Measurements from ENCODE around the gene SPAG16.
"Not testable (repeated sequence)": the region's sequence is repeated elsewhere in the genome, so short reads cannot be mapped to it uniquely, and the experiment has no call there.

Gene SPAG16

GRCh38 chr2:213862407-213863076 is 578.3 kb downstream of the SPAG16 start:
- no peak for DNase-seq

- no peak for DNase-seq
Measured at GRCh38 chr2:213863541-213863940, 579.3 kb downstream of the SPAG16 start.

- no peak for DNase-seq
Measured at GRCh38 chr2:213868526-213868925, 584.3 kb downstream of the SPAG16 start.

GRCh38 chr2:213885485-213885884 is 601.2 kb downstream of the SPAG16 start:
- DNase-seq = no peak

- no peak for DNase-seq
Measured at GRCh38 chr2:213914510-213914909, 630.2 kb downstream of the SPAG16 start.

- DNase-seq = no peak
Measured at GRCh38 chr2:213920014-213920413, 635.8 kb downstream of the SPAG16 start.

GRCh38 chr2:213923543-213923942 is 639.3 kb downstream of the SPAG16 start:
- DNase-seq = no peak

GRCh38 chr2:213934560-213934959 is 650.3 kb downstream of the SPAG16 start:
- no peak for DNase-seq

GRCh38 chr2:213958086-213958485 is 673.8 kb downstream of the SPAG16 start:
- no peak for DNase-seq

- DNase-seq = no peak
Measured at GRCh38 chr2:213959589-213959988, 675.3 kb downstream of the SPAG16 start.

- DNase-seq = no peak
Measured at GRCh38 chr2:213971536-213971935, 687.3 kb downstream of the SPAG16 start.

- no peak for DNase-seq
Measured at GRCh38 chr2:213980883-213981282, 696.6 kb downstream of the SPAG16 start.

GRCh38 chr2:213989207-213989606 is 704.9 kb downstream of the SPAG16 start:
- no peak for DNase-seq

- DNase-seq = no peak
Measured at GRCh38 chr2:213991453-213992108, 707.3 kb downstream of the SPAG16 start.

- DNase-seq = no peak
Measured at GRCh38 chr2:213995400-213996105, 711.3 kb downstream of the SPAG16 start.

GRCh38 chr2:213998976-213999375 is 714.7 kb downstream of the SPAG16 start:
- DNase-seq = not testable (repeated sequence)

- DNase-seq = no peak
Measured at GRCh38 chr2:214004463-214004862, 720.2 kb downstream of the SPAG16 start.

- DNase-seq = no peak
Measured at GRCh38 chr2:214005337-214005736, 721.1 kb downstream of the SPAG16 start.

- DNase-seq = no peak
Measured at GRCh38 chr2:214006601-214007000, 722.3 kb downstream of the SPAG16 start.

GRCh38 chr2:214011676-214012075 is 727.4 kb downstream of the SPAG16 start:
- DNase-seq = no peak

GRCh38 chr2:214014551-214015220 is 730.4 kb downstream of the SPAG16 start:
- DNase-seq = no peak

GRCh38 chr2:214019229-214019972 is 735.1 kb downstream of the SPAG16 start:
- DNase-seq = no peak

- no peak for DNase-seq
Measured at GRCh38 chr2:214019973-214020345, 735.7 kb downstream of the SPAG16 start.
